HG02885 (cell line): ENCODE data around the gene LTC4S.

ENCODE experiments used
- ATAC-seq: cut with Tn5 transposase; IDR thresholded peaks from one replicate; pipeline ENCODE4 v1.9.1; 2021; ENCODE audit warnings: mild to moderate bottlenecking; ENCODE audit not compliant: unreplicated experiment, poor library complexity

LTC4S gene

DNA sequence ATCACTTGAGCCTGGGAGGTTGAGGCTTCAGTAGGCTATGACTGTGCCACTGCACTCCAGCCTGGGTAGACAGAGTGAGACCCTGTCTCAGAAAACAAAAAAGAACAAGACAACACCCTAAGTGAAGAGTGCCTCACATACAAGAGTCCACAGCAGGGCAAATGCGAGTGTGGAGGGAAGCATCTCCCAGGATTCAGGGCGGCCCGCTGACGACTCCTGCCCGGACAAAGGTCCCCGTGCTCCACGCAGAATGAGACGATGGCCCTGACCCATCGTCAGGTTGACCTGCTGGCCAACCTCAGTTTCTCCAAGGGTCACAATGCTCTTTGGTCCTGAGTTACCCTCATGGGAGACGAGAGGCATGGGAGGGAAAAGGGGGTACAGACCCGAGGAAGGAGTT, 46.5 kb downstream of the LTC4S start:
- no peak for ATAC-seq

DNA sequence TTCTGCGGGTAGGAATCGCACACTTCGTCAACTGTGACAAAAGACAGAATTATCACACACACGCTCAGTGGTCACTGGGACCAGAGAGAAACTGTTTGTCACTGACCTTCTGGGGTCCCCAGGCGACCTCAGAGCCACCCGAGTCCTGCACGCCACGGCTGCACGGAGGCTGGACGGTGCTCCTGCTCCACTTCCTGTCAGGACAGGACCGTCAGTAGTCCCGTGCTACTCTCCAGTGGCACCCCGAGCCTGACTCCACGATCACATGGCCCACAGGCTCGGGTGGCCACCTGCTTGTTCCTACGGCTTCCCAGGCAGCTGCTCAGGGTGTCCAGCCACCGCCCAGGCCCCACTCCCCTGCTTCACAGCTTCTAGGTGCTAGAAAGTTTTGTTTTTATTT, 47.0 kb downstream of the LTC4S start:
- no peak for ATAC-seq

DNA sequence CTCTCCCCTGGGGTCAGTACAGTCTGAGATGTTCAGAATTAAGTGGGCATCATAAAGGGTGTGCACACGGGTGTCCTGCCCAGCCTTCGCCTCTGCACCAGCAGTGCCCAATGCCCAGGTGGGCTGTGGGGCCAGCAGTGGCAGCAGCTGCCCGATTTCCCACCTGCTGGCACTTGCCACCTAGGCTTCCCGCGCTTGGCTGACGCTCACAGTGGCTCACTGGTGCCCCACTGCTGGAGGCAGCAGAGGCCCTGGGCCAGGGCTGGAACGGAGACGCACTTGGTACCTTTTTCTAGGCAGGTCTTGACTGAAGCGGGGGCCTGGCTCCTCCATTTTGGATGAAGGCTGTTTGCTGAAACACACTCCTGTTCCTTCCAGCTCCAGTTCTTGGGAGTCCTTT, 47.8 kb downstream of the LTC4S start:
- no peak for ATAC-seq
